H9 (cell line): ENCODE data around the gene GHR. TPM values are rescaled to one million over a fixed set of nuclear protein-coding genes. Genes with fewer than 3 reads are reported as not detected.

Experiments
- DNase-seq: peaks from one replicate; pipeline ENCODE4 v3.0.0-alpha.2; 2017
- H2AFZ ChIP-seq: one replicate; pipeline ENCODE4 v1.6.1; 2013; ENCODE audit warnings: mild to moderate bottlenecking, low read length, control low read depth, moderate library complexity
- H2AK5ac ChIP-seq: 2 replicates; pipeline ENCODE4 v1.6.1; 2013; ENCODE audit warnings: low read length, control low read depth, mixed read lengths; ENCODE audit not compliant: insufficient read length
- H2BK120ac ChIP-seq: one replicate; pipeline ENCODE4 v1.6.1; 2013; ENCODE audit warnings: low read depth, mild to moderate bottlenecking, low read length, control low read depth, inconsistent platforms; ENCODE audit not compliant: poor library complexity, severe bottlenecking
- H2BK12ac ChIP-seq: 2 replicates; pipeline ENCODE4 v1.6.1; 2013; ENCODE audit warnings: low read length, control low read depth, mixed read lengths, low read depth; ENCODE audit not compliant: insufficient read length
- H2BK15ac ChIP-seq: 2 replicates; pipeline ENCODE4 v1.6.1; 2013; ENCODE audit warnings: low read depth, low read length, control low read depth
- H2BK20ac ChIP-seq: one replicate; pipeline ENCODE4 v1.6.1; 2013; ENCODE audit warnings: low read depth, mild to moderate bottlenecking, low read length, control low read depth, inconsistent platforms; ENCODE audit not compliant: poor library complexity, severe bottlenecking
- H2BK5ac ChIP-seq: 2 replicates; pipeline ENCODE4 v1.6.1; 2013; ENCODE audit warnings: low read length, control low read depth, mixed read lengths; ENCODE audit not compliant: insufficient read length
- H3K14ac ChIP-seq: 2 replicates; pipeline ENCODE4 v1.6.1; 2013; ENCODE audit warnings: low read length, control low read depth; ENCODE audit not compliant: insufficient read depth
- H3K18ac ChIP-seq: 2 replicates; pipeline ENCODE4 v1.6.1; 2013; ENCODE audit warnings: low read depth, mild to moderate bottlenecking, mixed read lengths, low read length, control low read depth; ENCODE audit not compliant: insufficient read length
- H3K23ac ChIP-seq: 2 replicates; pipeline ENCODE4 v1.6.1; 2013; ENCODE audit warnings: low read length, control low read depth, mixed read lengths, low read depth; ENCODE audit not compliant: insufficient read length
- H3K23me2 ChIP-seq: 2 replicates; pipeline ENCODE4 v1.6.1; 2013; ENCODE audit warnings: low read depth, mild to moderate bottlenecking, mixed read lengths, low read length, control low read depth; ENCODE audit not compliant: insufficient read length, poor library complexity, severe bottlenecking
- H3K27ac ChIP-seq: 2 replicates; pipeline ENCODE4 v1.5.1; 2013; ENCODE audit warnings: low read length, control low read depth, mixed read lengths, low read depth; ENCODE audit not compliant: insufficient read length
- H3K27me3 ChIP-seq: 2 replicates; pipeline ENCODE4 v1.6.1; 2013; ENCODE audit warnings: low read length, control low read depth, inconsistent platforms; ENCODE audit not compliant: insufficient read depth
- H3K4ac ChIP-seq: 2 replicates; pipeline ENCODE4 v1.6.1; 2013; ENCODE audit warnings: low read depth, mild to moderate bottlenecking, control low read depth, inconsistent platforms, low read length, moderate library complexity
- H3K4me1 ChIP-seq: 2 replicates; pipeline ENCODE4 v1.6.1; 2013; ENCODE audit warnings: low read length, control low read depth, inconsistent platforms; ENCODE audit not compliant: insufficient read depth
- H3K4me2 ChIP-seq: 2 replicates; pipeline ENCODE4 v1.6.1; 2013; ENCODE audit warnings: low read length, control low read depth, mixed read lengths; ENCODE audit not compliant: insufficient read length, insufficient read depth
- H3K56ac ChIP-seq: 2 replicates; pipeline ENCODE4 v1.6.1; 2013; ENCODE audit warnings: low read depth, mild to moderate bottlenecking, mixed read lengths, low read length, control low read depth; ENCODE audit not compliant: insufficient read length
- H3K79me1 ChIP-seq: 2 replicates; pipeline ENCODE4 v1.6.1; 2013; ENCODE audit warnings: low read depth, mild to moderate bottlenecking, moderate library complexity, low read length, control low read depth, inconsistent platforms; ENCODE audit not compliant: insufficient read depth, poor library complexity, severe bottlenecking
- H3K79me2 ChIP-seq: 2 replicates; pipeline ENCODE4 v1.6.1; 2013; ENCODE audit warnings: low read length, control low read depth, inconsistent platforms; ENCODE audit not compliant: insufficient read depth
- H3K9ac ChIP-seq: 2 replicates; pipeline ENCODE4 v1.6.1; 2013; ENCODE audit warnings: low read length, control low read depth, mixed read lengths; ENCODE audit not compliant: insufficient read length; ENCODE audit errors: extremely low read depth
- H3K9me3 ChIP-seq: one replicate; pipeline ENCODE4 v1.6.1; 2013; ENCODE audit warnings: low read depth, low read length, inconsistent platforms; ENCODE audit not compliant: control insufficient read depth
- H3T11ph ChIP-seq: one replicate; pipeline ENCODE4 v1.6.1; 2013; ENCODE audit warnings: mild to moderate bottlenecking, low read length, control low read depth, inconsistent platforms
- H4K20me1 ChIP-seq: one replicate; pipeline ENCODE4 v1.6.1; 2013; ENCODE audit not compliant: control insufficient read depth, insufficient read length, insufficient read depth
- H4K5ac ChIP-seq: 2 replicates; pipeline ENCODE4 v1.6.1; 2013; ENCODE audit warnings: low read depth, mild to moderate bottlenecking, mixed read lengths, low read length, control low read depth; ENCODE audit not compliant: insufficient read length
- H4K8ac ChIP-seq: replicated peaks from 2 replicates; pipeline ENCODE4 v1.6.1; 2013; ENCODE audit warnings: low read length, control low read depth, mixed read lengths, low read depth; ENCODE audit not compliant: insufficient read length
- H4K91ac ChIP-seq: 2 replicates; pipeline ENCODE4 v1.6.1; 2013; ENCODE audit warnings: low read depth, mild to moderate bottlenecking, moderate library complexity, mixed read lengths, low read length, control low read depth; ENCODE audit not compliant: insufficient read length
- H3K27ac Mint-ChIP-seq, 3 experiments: 2 replicates in 2 of 3; 3 replicates in 1 of 3; pipeline ENCODE4 v1.8.0; 2020 to 2021; ENCODE audit warnings: mixed read lengths in 3 of 3, mild to moderate bottlenecking in 1 of 3, moderate library complexity in 1 of 3
- H3K27me3 Mint-ChIP-seq: 2 replicates; pipeline ENCODE4 v1.8.0; 2021; ENCODE audit warnings: low read depth, mild to moderate bottlenecking, moderate library complexity, mixed read lengths
- H3K36me3 Mint-ChIP-seq, 3 experiments: 2 replicates in 2 of 3; 3 replicates in 1 of 3; pipeline ENCODE4 v1.8.0; 2020 to 2021; ENCODE audit warnings: low read depth in 3 of 3, mixed read lengths in 3 of 3; ENCODE audit not compliant: insufficient read depth in 1 of 3
- H3K4me1 Mint-ChIP-seq, 2 experiments: 2 replicates each; pipeline ENCODE4 v1.8.0; 2020; ENCODE audit warnings: mixed read lengths in 2 of 2
- H3K4me3 Mint-ChIP-seq, 2 experiments: 2 replicates in 1 of 2; 3 replicates in 1 of 2; pipeline ENCODE4 v1.8.0; 2020 to 2021; ENCODE audit warnings: mild to moderate bottlenecking in 2 of 2, mixed read lengths in 2 of 2, moderate library complexity in 1 of 2
- H3K9me3 Mint-ChIP-seq, 2 experiments: 2 replicates in 1 of 2; 3 replicates in 1 of 2; pipeline ENCODE4 v1.8.0; 2020; ENCODE audit warnings: mild to moderate bottlenecking in 2 of 2, mixed read lengths in 2 of 2, moderate library complexity in 1 of 2
- CTCF ChIP-seq: fragments of 200-600 bp; sonication (generic); conservative IDR thresholded peaks from 3 replicates; pipeline ENCODE4 v1.8.0; 2021; ENCODE audit warnings: antibody characterized with exemption, mild to moderate bottlenecking
- WGBS: extraction: QIAGEN DNeasy Blood & Tissue Kit; methylation state at CpG from one replicate; pipeline ENCODE4 v1.1.7; 2013; ENCODE audit warnings: missing lambda C conversion rate, low lambda C conversion rate, mixed read lengths; ENCODE audit not compliant: insufficient read length; ENCODE audit errors: extremely low coverage; 5-methylcytosine and 5-hydroxymethylcytosine counted together
- total RNA-seq: library from RNA; stranded (reverse); gene quantifications from 2 replicates; pipeline ENCODE4 v1.2.1, GENCODE V29; 2021

Gene GHR
- total RNA-seq, 1 experiment from 2014 or later, result 0.20 TPM

DNA sequence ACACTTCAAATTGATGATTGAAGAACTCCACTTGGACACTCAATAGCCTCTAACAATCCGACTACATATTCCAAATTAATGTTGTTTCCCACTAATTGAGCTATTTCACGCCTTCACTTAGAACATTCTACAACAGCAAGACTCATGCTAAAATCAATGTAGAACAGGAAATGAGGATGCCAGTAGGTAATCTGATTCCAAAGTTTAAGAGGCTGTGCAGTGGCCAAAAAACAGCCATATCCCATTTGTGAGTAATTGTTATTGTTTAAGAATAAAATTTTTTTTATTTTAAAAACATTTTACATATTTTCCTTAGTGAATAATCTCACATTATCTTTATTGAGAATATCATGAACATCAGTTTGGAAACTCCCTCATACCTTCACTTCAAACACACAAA, 35.7 kb upstream of the GHR start:
- Histone ChIP-seq H4K20me1 (no peaks in the 10 kb centered on the region), H3K56ac (no peak overlapping the region), H3K79me2 (no peaks in the 10 kb centered on the region), H3K4me2 (no peak overlapping the region), H2BK20ac (no peak overlapping the region), H4K8ac (no peak overlapping the region), H3K27me3 (no peaks in the 10 kb centered on the region), H3K9me3 (no peaks in the 10 kb centered on the region), H2BK15ac (no peak overlapping the region), H3K18ac (no peak overlapping the region), H3K9ac (no peak overlapping the region), H4K91ac (no peak overlapping the region), H2BK120ac (no peak overlapping the region), H3K23me2 (no peaks in the 10 kb centered on the region), H2AFZ (no peak overlapping the region), H4K5ac (no peak overlapping the region), H3K23ac (no peak overlapping the region), H2BK12ac (no peak overlapping the region), H3K27ac (no peak overlapping the region), H2AK5ac (no peak overlapping the region), H3K4me1 (no peaks in the 10 kb centered on the region), H3K4ac (no peak overlapping the region), H2BK5ac (no peak overlapping the region), H3K79me1 (no peaks in the 10 kb centered on the region), H3K14ac (no peak overlapping the region), H3T11ph (no peak overlapping the region)
- no peaks in the 10 kb centered on the region for H3K27me3 Mint-ChIP-seq
- H3K27ac Mint-ChIP-seq, result no peak overlapping the region
- WGBS, result no CpG with 5 or more reads among the region's 2 CpGs
- H3K9me3 Mint-ChIP-seq, result peaks cover 7 to 17% of the 10 kb centered on the region in 2 experiments
- no peak overlapping the region for H3K4me3 Mint-ChIP-seq
- H3K36me3 Mint-ChIP-seq, result peaks cover 0 to 8% (median 0%) of the 10 kb centered on the region in 3 experiments; a peak in 2 of 7 replicates
- no peak for TF ChIP-seq CTCF
- no peak for DNase-seq
- no peaks in the 10 kb centered on the region for H3K4me1 Mint-ChIP-seq
